ENCODE data around the gene INAVA. TPM values are rescaled to one million over a fixed set of nuclear protein-coding genes. Genes with fewer than 3 reads are reported as not detected.

Gene INAVA
- total and polyA plus RNA-seq, 2 of the 13 experiments (the other 11 are each of a cell fraction or from before 2014, with no cell fraction given), result 6.0 to 13.5 TPM

- no peak for TF ChIP-seq ARHGAP35 (CRISPR knock-in tag; IDR thresholded peaks at IDR 0.05; ENCODE audit: borderline replicate concordance)
- peak in 1 of 2 experiments; percentile 63; a peak in 1 of 4 replicates for TF ChIP-seq ATF4 (CRISPR knock-in tag; IDR thresholded peaks at IDR 0.05)
- no peak for TF ChIP-seq EEA1 (CRISPR knock-in tag; IDR thresholded peaks at IDR 0.05; ENCODE audit: borderline replicate concordance)
- peak; percentile 31; the same call in 1 of the 2 replicates for TF ChIP-seq NR2F6 (IDR thresholded peaks at IDR 0.05)
- no peak for TF ChIP-seq NR2F6 (CRISPR knock-in tag; IDR thresholded peaks at IDR 0.05)
- no peak for TF ChIP-seq GMEB1 (CRISPR knock-in tag; IDR thresholded peaks at IDR 0.05; ENCODE audit: borderline replicate concordance)
- peak; percentile 44; the same call in 1 of the 2 replicates for TF ChIP-seq TBX2 (CRISPR knock-in tag; IDR thresholded peaks at IDR 0.05; ENCODE audit: borderline replicate concordance)
- peak in 1 of 2 experiments; percentile 63; a peak in 1 of 4 replicates for TF ChIP-seq EP300 (IDR thresholded peaks at IDR 0.05; ENCODE audit: low read depth in 2 of 2, low read length in 2 of 2)
- peak; percentile 47; the same call in 1 of the 2 replicates for TF ChIP-seq EP300 (CRISPR knock-in tag; IDR thresholded peaks at IDR 0.05; ENCODE audit: borderline replicate concordance)
- no peak for TF ChIP-seq TP53 (CRISPR knock-in tag; conservative IDR thresholded peaks at IDR 0.05)
- TF ChIP-seq KLF12 (CRISPR knock-in tag; IDR thresholded peaks at IDR 0.05; ENCODE audit: borderline replicate concordance), result no peak
- TF ChIP-seq FOXP4 (CRISPR knock-in tag; IDR thresholded peaks at IDR 0.05), result 0 out of 2 replicates have a peak, but pooled peaks have one; percentile 32
- TF ChIP-seq PREB (CRISPR knock-in tag; IDR thresholded peaks at IDR 0.05), result no peak
- TF ChIP-seq CEBPB (IDR thresholded peaks at IDR 0.05; ENCODE audit: borderline replicate concordance, low read depth, low read length), result peak; percentile 84
- TF ChIP-seq ETS1 (CRISPR knock-in tag; IDR thresholded peaks at IDR 0.05), result no peak
- TF ChIP-seq KLF15 (CRISPR knock-in tag; IDR thresholded peaks at IDR 0.05; ENCODE audit: borderline replicate concordance), result no peak
- no peak for TF ChIP-seq FOXA1 (IDR thresholded peaks at IDR 0.05)
- TF ChIP-seq FOXA1 (CRISPR knock-in tag; IDR thresholded peaks at IDR 0.05), result peak; percentile 84
- no peak for TF ChIP-seq DRAP1 (CRISPR knock-in tag; IDR thresholded peaks at IDR 0.05)
- TF ChIP-seq SOX5 (CRISPR knock-in tag; IDR thresholded peaks at IDR 0.05; ENCODE audit: borderline replicate concordance), result peak; percentile 44; the same call in 1 of the 2 replicates
- no peak for TF ChIP-seq NCOR1 (IDR thresholded peaks at IDR 0.05; ENCODE audit: borderline replicate concordance, low read length)
- TF ChIP-seq NR0B2 (CRISPR knock-in tag; IDR thresholded peaks at IDR 0.05), result no peak
- TF ChIP-seq ZBTB20 (CRISPR knock-in tag; IDR thresholded peaks at IDR 0.05; ENCODE audit: borderline replicate concordance, low read depth), result no peak
Observed at GRCh38 chr1:200907611-200908097, 13.0 kb downstream of the INAVA start (continued).
